GM21825 (cell line): ENCODE data around the gene LEFTY1.
"Not testable (repeated sequence)": the region's sequence is repeated elsewhere in the genome, so short reads cannot be mapped to it uniquely, and the experiment has no call there.

Experiments
- ATAC-seq: cut with Tn5 transposase; IDR thresholded peaks from one replicate; pipeline ENCODE4 v1.9.1; 2021; ENCODE audit warnings: mild to moderate bottlenecking, moderate library complexity; ENCODE audit not compliant: unreplicated experiment

Gene LEFTY1

DNA sequence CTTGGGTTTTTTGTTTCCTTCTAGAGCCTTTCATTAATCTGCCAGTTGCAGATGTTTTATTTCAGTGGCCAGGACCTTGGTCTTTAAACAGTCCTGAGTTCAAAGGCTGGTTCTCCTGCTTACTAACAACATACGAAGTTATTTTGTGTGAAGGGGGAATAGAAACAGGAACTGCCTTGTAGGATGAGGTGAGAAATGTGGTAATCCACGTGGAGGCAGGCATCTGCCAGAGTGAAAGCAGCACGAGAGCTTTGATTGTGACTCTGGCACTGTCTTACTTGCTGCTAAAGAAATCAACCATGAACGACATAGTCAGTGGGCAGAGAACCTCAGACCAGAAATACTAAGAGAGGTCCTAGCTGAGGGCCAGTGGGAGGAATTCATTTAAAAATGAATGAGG is 37.1 kb downstream of the LEFTY1 start:
- peak; percentile 47 for ATAC-seq

DNA sequence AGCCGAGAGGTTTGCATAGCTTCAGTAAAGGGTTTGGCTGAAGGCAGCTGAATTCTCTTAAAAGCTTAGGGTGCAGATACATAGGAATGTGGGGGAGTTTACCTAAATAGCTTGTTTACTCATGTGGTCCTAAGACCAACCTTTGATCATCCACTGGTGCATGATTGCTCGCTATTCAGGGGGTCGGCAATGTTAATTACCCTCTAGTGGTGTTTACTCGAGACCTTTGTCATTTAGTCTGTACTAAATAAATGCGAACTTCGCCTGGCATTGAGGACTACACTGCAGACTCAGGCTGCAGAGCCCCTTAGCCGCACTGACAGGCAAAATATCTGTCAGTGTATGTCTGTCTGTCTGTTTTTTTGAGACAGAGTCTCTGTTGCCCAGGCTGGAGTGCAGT is 38.6 kb downstream of the LEFTY1 start:
- ATAC-seq, result no peak

- ATAC-seq, result no peak
Observed at GRCh38 chr1:225849925-225850324, 39.0 kb downstream of the LEFTY1 start.

DNA sequence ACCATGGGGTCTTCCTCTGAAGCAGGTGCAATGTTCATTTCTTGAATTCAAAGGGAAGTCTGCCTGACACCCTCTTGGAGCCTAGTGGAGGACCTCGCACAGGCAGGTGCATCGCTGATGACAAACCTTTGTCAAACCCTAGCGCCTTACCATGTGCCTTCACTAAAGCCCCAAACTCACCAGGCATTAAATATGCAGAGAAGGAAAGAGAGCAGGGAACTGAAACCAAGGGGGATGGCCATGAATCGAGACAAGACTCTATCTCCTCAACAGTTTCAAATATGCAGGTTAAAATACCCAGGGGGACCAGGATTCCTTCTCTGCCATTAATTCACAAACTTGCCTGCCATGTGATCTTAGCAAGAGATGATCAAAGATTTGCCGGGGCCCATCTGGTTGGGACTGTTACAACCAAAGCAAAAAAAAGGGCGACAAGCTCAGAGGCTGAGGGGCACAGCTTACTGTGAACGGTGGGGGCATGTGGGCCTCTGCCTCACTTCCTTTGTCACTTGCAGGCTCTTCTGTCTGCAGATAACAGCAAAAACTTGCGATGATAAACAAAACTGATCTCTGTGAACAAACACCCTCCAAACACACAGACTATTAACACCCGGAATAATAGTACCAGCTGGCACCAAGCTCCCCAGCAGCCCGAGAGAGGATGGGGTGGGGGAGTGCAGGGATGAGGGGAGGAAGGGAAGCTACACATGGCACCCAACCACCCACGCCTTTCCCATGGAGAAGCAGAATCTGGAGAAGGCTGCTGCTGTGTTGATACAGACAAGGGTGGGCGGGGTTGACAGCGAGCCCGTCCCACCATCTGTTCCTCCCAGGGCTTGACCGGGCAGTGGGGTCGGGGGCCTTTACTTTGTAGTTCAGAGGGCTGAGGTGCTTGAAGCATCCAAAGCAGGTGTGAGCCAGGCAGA is 40.7 kb downstream of the LEFTY1 start:
- peak; percentile 67 for ATAC-seq

GRCh38 chr1:225847610-225848009 is 41.3 kb downstream of the LEFTY1 start:
- peak; percentile 2 for ATAC-seq

DNA sequence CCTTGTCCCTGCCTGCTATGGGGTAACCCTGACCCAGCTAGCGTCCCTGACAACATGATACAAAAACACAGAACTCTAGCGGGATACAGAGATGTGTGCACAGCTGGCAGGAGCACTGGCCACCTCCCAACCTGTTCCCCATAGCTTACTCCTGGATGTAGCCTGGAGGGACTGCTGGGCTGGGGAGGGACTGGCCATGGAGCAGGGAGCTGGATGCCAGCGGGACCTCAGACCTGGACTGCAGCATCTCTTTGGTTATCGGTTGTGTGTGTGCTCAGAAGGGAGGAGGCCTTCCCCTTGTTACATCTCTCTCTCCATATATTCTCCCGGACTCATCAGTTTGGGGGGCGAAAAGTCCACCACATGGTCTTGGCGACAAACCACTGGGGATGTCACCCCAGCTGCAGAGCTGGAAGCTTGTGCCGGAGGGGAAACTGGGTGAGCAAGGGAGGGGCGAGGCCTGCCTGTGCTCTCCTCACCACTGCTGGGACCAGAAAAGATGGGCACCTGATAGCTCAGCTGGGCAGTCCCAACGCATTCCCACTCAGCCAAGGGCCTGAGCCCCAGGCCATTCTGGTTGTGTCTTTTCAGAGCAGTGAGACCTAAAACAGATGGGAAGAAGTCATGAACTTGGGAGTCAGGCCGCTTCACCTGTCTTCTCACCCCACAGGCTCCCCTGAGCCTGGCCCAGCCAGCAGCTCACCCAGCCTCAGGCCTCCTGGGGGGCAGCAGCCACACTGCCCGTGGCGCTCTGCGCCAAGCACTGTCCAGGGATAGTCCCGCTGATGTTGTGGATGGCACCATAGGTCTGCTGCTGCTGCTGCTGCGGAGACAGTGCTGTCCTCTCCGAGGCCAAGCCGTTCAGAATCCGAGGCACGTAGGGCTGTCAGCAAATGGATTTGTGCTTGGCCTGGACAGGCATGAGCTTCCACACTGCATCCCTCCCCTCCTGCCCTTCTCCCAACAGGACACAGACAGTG is 42.3 kb downstream of the LEFTY1 start:
- ATAC-seq, result no peak

- ATAC-seq, result no peak
Observed at GRCh38 chr1:225845571-225846259, 43.2 kb downstream of the LEFTY1 start.

DNA sequence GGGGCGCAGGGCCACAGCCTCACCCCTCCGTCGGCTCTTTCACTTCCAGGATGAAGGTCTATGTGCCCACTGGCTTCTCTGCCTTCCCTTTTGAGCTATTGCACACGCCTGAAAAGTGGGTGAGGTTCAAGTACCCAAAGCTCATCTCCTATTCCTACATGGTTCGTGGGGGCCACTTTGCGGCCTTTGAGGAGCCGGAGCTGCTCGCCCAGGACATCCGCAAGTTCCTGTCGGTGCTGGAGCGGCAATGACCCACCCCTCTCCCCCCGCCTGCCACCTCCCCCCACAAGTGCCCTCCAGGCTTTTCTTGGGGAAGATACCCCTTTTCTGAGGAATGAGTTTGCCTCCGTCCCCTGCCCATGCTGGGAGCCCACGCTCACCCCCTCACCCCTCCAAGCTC is 43.8 kb downstream of the LEFTY1 start:
- no peak for ATAC-seq

DNA sequence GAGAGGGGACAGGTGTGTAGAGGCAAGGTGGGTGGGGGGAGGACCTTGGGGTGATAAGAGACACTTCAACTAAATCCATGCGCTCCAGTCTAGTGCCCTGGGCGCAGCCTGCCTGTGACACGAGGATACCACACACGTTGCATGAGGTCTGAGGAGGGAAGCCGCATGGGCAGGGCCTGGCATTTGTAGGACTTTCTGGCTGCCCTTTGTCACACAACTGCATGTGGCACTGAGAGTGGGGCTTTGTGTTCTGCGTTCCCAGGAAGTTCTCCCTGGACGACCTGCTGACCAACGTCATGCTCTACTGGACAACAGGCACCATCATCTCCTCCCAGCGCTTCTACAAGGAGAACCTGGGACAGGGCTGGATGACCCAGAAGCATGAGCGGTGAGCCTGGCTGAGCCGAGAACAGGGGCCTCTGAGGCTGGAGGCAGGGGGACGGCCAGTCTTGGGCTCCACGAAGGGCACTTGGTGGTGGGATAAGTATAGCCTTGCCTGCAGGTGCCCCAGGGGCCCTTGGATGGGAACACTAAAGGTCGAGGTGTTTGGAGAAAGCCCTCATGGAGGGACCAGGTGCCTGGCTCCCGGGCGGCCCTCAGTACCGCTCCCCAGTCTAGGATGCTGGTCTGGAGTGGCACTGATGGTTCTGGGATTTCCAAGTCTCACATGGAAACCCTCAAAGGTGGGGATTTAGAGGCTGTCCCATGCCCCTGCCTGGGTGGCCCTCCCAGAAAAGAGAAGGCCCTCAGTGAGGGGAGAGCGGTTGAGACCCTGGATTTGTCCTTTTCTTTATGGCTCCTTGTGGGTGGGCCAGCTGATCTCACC is 44.5 kb downstream of the LEFTY1 start:
- no peak for ATAC-seq

DNA sequence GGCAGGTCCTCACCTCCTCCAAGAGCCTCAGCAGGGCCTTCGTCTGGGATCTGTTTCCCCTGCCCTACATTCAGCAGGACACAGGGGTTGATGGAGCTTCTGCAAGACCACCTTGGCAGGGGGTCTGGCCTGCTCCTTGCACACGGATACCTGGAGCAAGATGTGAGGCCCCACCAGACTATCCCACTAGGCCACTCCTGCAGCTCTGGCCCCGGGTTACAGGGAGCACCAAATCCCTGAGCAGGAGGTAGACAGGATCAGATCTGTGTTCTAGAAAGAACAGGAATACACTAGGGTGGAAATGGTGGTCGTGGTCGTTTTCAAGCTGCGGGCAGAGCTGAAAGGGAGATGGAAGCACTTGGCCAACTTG is 45.5 kb downstream of the LEFTY1 start:
- no peak for ATAC-seq

- no peak for ATAC-seq
Observed at GRCh38 chr1:225842788-225843425, 46.0 kb downstream of the LEFTY1 start.

GRCh38 chr1:225842074-225842473 is 46.9 kb downstream of the LEFTY1 start:
- no peak for ATAC-seq

DNA sequence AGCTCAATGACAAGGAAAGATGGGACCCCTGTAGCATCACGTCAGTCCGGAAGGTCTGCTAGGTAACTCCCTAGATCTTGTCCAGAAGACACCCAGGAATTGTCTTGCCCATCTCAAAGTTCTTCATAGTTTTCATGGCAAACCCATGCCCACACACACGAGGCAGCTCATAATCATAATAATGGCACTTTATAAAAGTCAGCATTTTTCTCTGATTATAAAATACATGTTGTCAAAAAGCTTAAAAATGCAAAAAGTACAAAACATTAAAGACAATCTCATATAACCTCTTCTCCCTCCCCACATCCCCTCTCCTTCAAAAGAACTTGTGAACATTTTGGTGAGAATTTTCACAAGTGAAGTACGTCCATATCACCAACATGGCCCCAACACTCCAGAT is 48.2 kb downstream of the LEFTY1 start:
- ATAC-seq, result no peak

GRCh38 chr1:225840223-225840610 is 48.7 kb downstream of the LEFTY1 start:
- no peak for ATAC-seq

GRCh38 chr1:225838793-225839192 is 50.2 kb downstream of the LEFTY1 start:
- ATAC-seq, result no peak

- ATAC-seq, result not testable (repeated sequence)
Observed at GRCh38 chr1:225836296-225836695, 52.6 kb downstream of the LEFTY1 start.
